ENCODE results near the gene SSRP1. TPM values are rescaled to one million over a fixed set of nuclear protein-coding genes. Genes with fewer than 3 reads are reported as not detected.

SSRP1 gene
- total and polyA plus RNA-seq, 9 of the 15 experiments (the other 6 are each of a cell fraction or from before 2014, with no cell fraction given) = 91.1 to 416 (median 245) TPM

DNA sequence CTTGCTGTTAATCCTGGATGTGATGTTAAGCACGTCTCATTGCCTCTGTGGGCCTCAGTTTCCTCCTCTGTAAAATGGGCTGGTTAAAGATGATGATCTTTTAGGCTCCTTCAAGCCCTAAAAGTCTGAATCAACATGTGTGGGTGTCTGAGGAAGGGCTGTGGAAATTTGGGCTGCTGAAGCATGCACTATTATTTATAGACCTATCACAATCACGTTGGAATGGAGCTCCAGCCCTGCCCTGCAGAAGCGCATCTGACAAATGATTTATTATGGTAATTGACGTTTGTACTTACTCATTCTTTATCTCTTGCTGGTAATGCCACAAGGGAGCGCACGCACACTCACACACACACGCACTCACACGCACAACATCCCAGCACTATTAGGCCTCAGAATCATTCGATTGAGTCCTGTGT lies 22.9 kb upstream of the SSRP1 start (continued):
- no peak for TF ChIP-seq ARID4B (CRISPR knock-in tag; IDR thresholded peaks at IDR 0.05)
- TF ChIP-seq ZNF143 (CRISPR knock-in tag; IDR thresholded peaks at IDR 0.05) = no peak
- TF ChIP-seq NFATC3 (IDR thresholded peaks at IDR 0.05) = no peak
- no peak for TF ChIP-seq SRSF3 (IDR thresholded peaks at IDR 0.05; ENCODE audit: insufficient read depth, low read length)

GRCh38 chr11:57357856-57358255 lies 22.2 kb upstream of the SSRP1 start:
- Histone ChIP-seq H3K27ac (ENCODE audit: extremely low read depth, low read depth, low read length) (no peak overlapping the region), H3K9me3 (replicated peaks; ENCODE audit: control insufficient read depth, insufficient read depth, low read depth, low read length) (no peaks in the 10 kb centered on the region), H3K27me3 (ENCODE audit: control insufficient read depth in 2 of 2, insufficient read depth in 2 of 2, low read length in 2 of 2) (no peaks in the 10 kb centered on the region), H2AFZ (ENCODE audit: low read depth, low read length) (peak overlapping the region; percentile 47), H4K20me1 (replicated peaks; ENCODE audit: control insufficient read depth, insufficient read depth, low read length) (no peaks in the 10 kb centered on the region), H3K4me1 (replicated peaks in 1 of 2; ENCODE audit: control insufficient read depth in 2 of 2, insufficient read depth in 2 of 2, low read length in 2 of 2) (peaks cover 19 to 32% of the 10 kb centered on the region in 2 experiments), H3K36me3 (ENCODE audit: control insufficient read depth, insufficient read depth, low read length) (no peaks in the 10 kb centered on the region), H3K9me1 (ENCODE audit: control insufficient read depth, insufficient read depth, low read length) (no peaks in the 10 kb centered on the region), H3K79me2 (ENCODE audit: control insufficient read depth, insufficient read depth, low read length) (no peaks in the 10 kb centered on the region), H3K4me3 (no peak overlapping the region), H3K4me2 (ENCODE audit: insufficient read depth, low read length) (no peak overlapping the region), H3K9ac (ENCODE audit: insufficient read depth in 1 of 2, low read depth in 2 of 2, low read length in 2 of 2) (no peak overlapping the region)
- no peak for ATAC-seq
- no peak for FAIRE-seq
- DNase-seq (ENCODE audit: extremely low read depth in 1 of 4, low spot score in 3 of 4) = no peak
- in situ Hi-C loops (cut with MboI) (no loop called here), intact Hi-C loops (cut with micrococcal nuclease) (loop anchor here (2.0 kb wide), 1 partner anchor 45 kb away; no protein-coding TSS in a partner anchor)
- WGBS (ENCODE audit: insufficient coverage, low coverage, missing lambda C conversion rate) = 33% methylated on average over 6 of the region's 6 CpGs
- POLR2A ChIA-PET = interaction anchor here (0.6 to 1.6 kb wide), 3 partner anchors 10 to 38 kb away, joined by 4 to 5 read pairs (median 4); no protein-coding TSS in a partner anchor
- no TSS peak for BruUV-seq (replicated peaks)
- CTCF ChIA-PET (ENCODE audit: low intra/inter-chr PET ratio) = no interaction called here
- TF ChIP-seq ZNF717 (CRISPR knock-in tag; IDR thresholded peaks at IDR 0.05) (no peak), SETDB1 (IDR thresholded peaks at IDR 0.05; ENCODE audit: low read length) (no peak), ZNF76 (CRISPR knock-in tag; IDR thresholded peaks at IDR 0.05; ENCODE audit: borderline replicate concordance) (no peak), NCOA4 (IDR thresholded peaks at IDR 0.05; ENCODE audit: partially characterized antibody) (no peak), ZKSCAN3 (CRISPR knock-in tag; IDR thresholded peaks at IDR 0.05) (no peak), PCBP2 (IDR thresholded peaks at IDR 0.05; ENCODE audit: low read depth, low read length, poor library complexity, severe bottlenecking) (no peak), RBFOX2 (IDR thresholded peaks at IDR 0.05; ENCODE audit: low read depth, low read length) (no peak), TBL1XR1 (IDR thresholded peaks at IDR 0.05; ENCODE audit: low read length in 2 of 2) (no peak), DIDO1 (tag; IDR thresholded peaks at IDR 0.05; ENCODE audit: low read depth) (no peak), SIN3A (IDR thresholded peaks at IDR 0.05; ENCODE audit: borderline replicate concordance in 2 of 2, control insufficient read depth in 1 of 2, low read depth in 2 of 2, low read length in 2 of 2) (no peak), NCOA1 (IDR thresholded peaks at IDR 0.05; ENCODE audit: low read depth) (no peak), ZNF384 (IDR thresholded peaks at IDR 0.05; ENCODE audit: low read depth, low read length) (no peak)
- TF ChIP-seq, protein P1, sequence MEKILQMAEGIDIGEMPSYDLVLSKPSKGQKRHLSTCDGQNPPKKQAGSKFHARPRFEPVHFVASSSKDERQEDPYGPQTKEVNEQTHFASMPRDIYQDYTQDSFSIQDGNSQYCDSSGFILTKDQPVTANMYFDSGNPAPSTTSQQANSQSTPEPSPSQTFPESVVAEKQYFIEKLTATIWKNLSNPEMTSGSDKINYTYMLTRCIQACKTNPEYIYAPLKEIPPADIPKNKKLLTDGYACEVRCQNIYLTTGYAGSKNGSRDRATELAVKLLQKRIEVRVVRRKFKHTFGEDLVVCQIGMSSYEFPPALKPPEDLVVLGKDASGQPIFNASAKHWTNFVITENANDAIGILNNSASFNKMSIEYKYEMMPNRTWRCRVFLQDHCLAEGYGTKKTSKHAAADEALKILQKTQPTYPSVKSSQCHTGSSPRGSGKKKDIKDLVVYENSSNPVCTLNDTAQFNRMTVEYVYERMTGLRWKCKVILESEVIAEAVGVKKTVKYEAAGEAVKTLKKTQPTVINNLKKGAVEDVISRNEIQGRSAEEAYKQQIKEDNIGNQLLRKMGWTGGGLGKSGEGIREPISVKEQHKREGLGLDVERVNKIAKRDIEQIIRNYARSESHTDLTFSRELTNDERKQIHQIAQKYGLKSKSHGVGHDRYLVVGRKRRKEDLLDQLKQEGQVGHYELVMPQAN (IDR thresholded peaks at IDR 0.05; ENCODE audit: borderline replicate concordance) = no peak

Measured in K562 (cell line).